Adrenal gland (tissue), 5 donors: ENCODE measurements around the gene SLC25A44.

Experiments
- CTCF ChIP-seq, 6 experiments: fragments of 450-650 bp in 4 of 6; fragments of 200-600 bp in 2 of 6; sonication (generic) in 1 of 6; IDR thresholded peaks; 1 replicate in 5 of 6; 2 replicates in 1 of 6; pipeline versions ENCODE4 v1.5.1 to v1.8.0; 2016 to 2021; ENCODE audit warnings: antibody characterized with exemption in 6 of 6, mild to moderate bottlenecking in 2 of 6, moderate library complexity in 1 of 6
- POLR2A ChIP-seq, 2 donors: fragments of 450-650 bp; IDR thresholded peaks; one replicate each; pipeline ENCODE4 v1.6.1; 2017; ENCODE audit warnings: antibody characterized with exemption in 2 of 2, mild to moderate bottlenecking in 2 of 2, moderate library complexity in 1 of 2
- donor health status: DM: no; HTN: no; CAD: no.

- no peak for TF ChIP-seq POLR2A (IDR thresholded peaks at IDR 0.05)
- TF ChIP-seq CTCF (IDR thresholded peaks at IDR 0.05): no peak
These were observed 31.4 kb upstream of the SLC25A44 start for GRCh38 chr1:156162430-156163037.
